H1 (cell line): ENCODE results near the gene CACNA1F. TPM values are rescaled to one million over a fixed set of nuclear protein-coding genes. Genes with fewer than 3 reads are reported as not detected.

ENCODE experiments used
- CTCF ChIA-PET: fragments of 300-600 bp; sonication (Branson Sonifier 250); formaldehyde crosslinking; loops from one replicate; lab custom pipeline; 2021; ENCODE audit not compliant: partially characterized antibody; lab: Charles Lee
- POLR2A ChIA-PET: fragments of 300-600 bp; sonication (Branson Sonifier 250); formaldehyde crosslinking; loops from one replicate; lab custom pipeline; 2021; ENCODE audit warnings: inconsistent platforms; ENCODE audit not compliant: partially characterized antibody; lab: Charles Lee
- DNase-seq, 2 experiments: peaks; one replicate each; pipeline versions ENCODE4 v3.0.0 to v3.0.0-alpha.2; 2010 to 2022; ENCODE audit warnings: low spot score in 2 of 2, low read depth in 1 of 2, mixed read lengths in 1 of 2
- FAIRE-seq: peaks from 2 replicates; lab custom pipeline; 2011; peaks lifted over from hg19 to GRCh38; lab: Jason Lieb, UNC
- H2AFZ ChIP-seq: 2 replicates; pipeline ENCODE4 v1.8.1; 2012; ENCODE audit warnings: low read length, inconsistent platforms
- H2AK5ac ChIP-seq: 2 replicates; pipeline ENCODE4 v1.6.1; 2013; ENCODE audit warnings: low read depth, low read length
- H2BK120ac ChIP-seq: replicated peaks from 2 replicates; pipeline ENCODE3; 2013; ENCODE audit warnings: low read depth, low read length, inconsistent platforms
- H2BK12ac ChIP-seq: 2 replicates; pipeline ENCODE4 v1.6.1; 2013; ENCODE audit warnings: low read depth, low read length
- H2BK15ac ChIP-seq: 2 replicates; pipeline ENCODE4 v1.6.1; 2013; ENCODE audit warnings: low read length
- H2BK20ac ChIP-seq: 2 replicates; pipeline ENCODE4 v1.6.1; 2013; ENCODE audit warnings: low read length
- H2BK5ac ChIP-seq: 2 replicates; pipeline ENCODE4 v1.6.1; 2013; ENCODE audit warnings: low read depth, low read length
- H3K14ac ChIP-seq: 2 replicates; pipeline ENCODE4 v1.6.1; 2013; ENCODE audit warnings: inconsistent platforms; ENCODE audit not compliant: insufficient read length
- H3K18ac ChIP-seq: 2 replicates; pipeline ENCODE4 v1.6.1; 2013; ENCODE audit warnings: low read length; ENCODE audit errors: extremely low read depth
- H3K23ac ChIP-seq: 2 replicates; pipeline ENCODE4 v1.6.1; 2013; ENCODE audit warnings: inconsistent platforms; ENCODE audit not compliant: insufficient read length
- H3K23me2 ChIP-seq: 2 replicates; pipeline ENCODE4 v1.6.1; 2013; ENCODE audit warnings: low read depth, low read length
- H3K27ac ChIP-seq: 2 replicates; pipeline ENCODE4 v1.6.1; 2011; ENCODE audit warnings: low read depth, low read length, inconsistent platforms
- H3K27me3 ChIP-seq, 4 experiments: replicated peaks in 1 of 4; 1 replicate in 1 of 4; 2 replicates in 3 of 4; pipeline versions ENCODE4 v1.6.1 to v1.8.1; 2011 to 2013; ENCODE audit warnings: low read length in 3 of 4, mild to moderate bottlenecking in 3 of 4, inconsistent platforms in 2 of 4, mixed read lengths in 2 of 4, moderate library complexity in 1 of 4; ENCODE audit not compliant: control insufficient read depth in 3 of 4, insufficient read depth in 3 of 4; ENCODE audit errors: extremely low read depth in 1 of 4
- H3K36me3 ChIP-seq, 4 experiments: 2 replicates each; pipeline versions ENCODE4 v1.6.1 to v1.8.1; 2011 to 2013; ENCODE audit warnings: mild to moderate bottlenecking in 4 of 4, low read length in 3 of 4, moderate library complexity in 2 of 4, control low read depth in 1 of 4, inconsistent platforms in 1 of 4; ENCODE audit not compliant: insufficient read depth in 4 of 4, control insufficient read depth in 2 of 4
- H3K4ac ChIP-seq: replicated peaks from 2 replicates; pipeline ENCODE3; 2013; ENCODE audit warnings: low read length, low read depth, mixed read lengths, inconsistent platforms; ENCODE audit not compliant: insufficient read length
- H3K4me1 ChIP-seq, 4 experiments: replicated peaks in 1 of 4; 1 replicate in 1 of 4; 2 replicates in 3 of 4; pipeline versions ENCODE4 v1.6.1 to v1.8.1; 2011 to 2013; ENCODE audit warnings: low read length in 3 of 4, inconsistent platforms in 2 of 4, mixed read lengths in 1 of 4; ENCODE audit not compliant: insufficient read depth in 4 of 4, control insufficient read depth in 3 of 4
- H3K4me2 ChIP-seq, 2 experiments: 2 replicates each; pipeline versions ENCODE4 v1.6.1 to v1.8.1; 2011 to 2013; ENCODE audit warnings: low read depth in 2 of 2, low read length in 2 of 2, control low read depth in 1 of 2, inconsistent platforms in 1 of 2, mild to moderate bottlenecking in 1 of 2; ENCODE audit not compliant: insufficient read depth in 1 of 2
- H3K4me3 ChIP-seq, 4 experiments: fragments of 200-600, 300-600 bp in 1 of 4; sonication (generic), shearing (Covaris generic), sonication (Bioruptor Twin) in 1 of 4; 2 replicates each; pipeline versions ENCODE4 v1.5.1 to v1.8.1; 2011 to 2016; ENCODE audit warnings: low read length in 4 of 4, low read depth in 3 of 4, control low read depth in 2 of 4, inconsistent platforms in 2 of 4, mild to moderate bottlenecking in 2 of 4, mixed read lengths in 1 of 4, moderate library complexity in 1 of 4; ENCODE audit not compliant: insufficient read depth in 2 of 4; ENCODE audit errors: extremely low read depth in 1 of 4
- H3K56ac ChIP-seq: replicated peaks from 2 replicates; pipeline ENCODE3; 2013; ENCODE audit warnings: low read depth, mild to moderate bottlenecking, mixed read lengths, low read length, inconsistent platforms; ENCODE audit not compliant: insufficient read length
- H3K79me1 ChIP-seq: 2 replicates; pipeline ENCODE4 v1.6.1; 2013; ENCODE audit warnings: low read depth, low read length, control low read depth
- H3K79me2 ChIP-seq, 2 experiments: 2 replicates each; pipeline versions ENCODE4 v1.6.1 to v1.8.1; 2012 to 2013; ENCODE audit warnings: low read length in 2 of 2, mild to moderate bottlenecking in 2 of 2, inconsistent platforms in 1 of 2; ENCODE audit not compliant: insufficient read depth in 2 of 2, control insufficient read depth in 1 of 2
- H3K9ac ChIP-seq, 4 experiments: replicated peaks in 1 of 4; 1 replicate in 1 of 4; 2 replicates in 3 of 4; pipeline versions ENCODE4 v1.6.1 to v1.8.1; 2011 to 2013; ENCODE audit warnings: low read depth in 3 of 4, low read length in 3 of 4, control low read depth in 2 of 4, mild to moderate bottlenecking in 2 of 4, moderate library complexity in 2 of 4, inconsistent platforms in 1 of 4; ENCODE audit errors: extremely low read depth in 1 of 4
- H3K9me3 ChIP-seq, 2 experiments: 2 replicates each; pipeline versions ENCODE4 v1.6.1 to v1.8.1; 2012 to 2013; ENCODE audit warnings: mild to moderate bottlenecking in 2 of 2, moderate library complexity in 2 of 2, control low read depth in 1 of 2, inconsistent platforms in 1 of 2, low read depth in 1 of 2, low read length in 1 of 2, mixed read lengths in 1 of 2; ENCODE audit not compliant: insufficient read depth in 2 of 2
- H4K20me1 ChIP-seq, 2 experiments: replicated peaks in 1 of 2; 2 replicates each; pipeline versions ENCODE3 to v1.8.1; 2011 to 2013; ENCODE audit warnings: inconsistent platforms in 2 of 2, low read length in 2 of 2, mild to moderate bottlenecking in 1 of 2; ENCODE audit not compliant: insufficient read depth in 2 of 2, control insufficient read depth in 1 of 2
- H4K5ac ChIP-seq: 2 replicates; pipeline ENCODE4 v1.6.1; 2013; ENCODE audit warnings: low read length, low read depth, mixed read lengths, inconsistent platforms; ENCODE audit not compliant: insufficient read length
- H4K8ac ChIP-seq: 2 replicates; pipeline ENCODE4 v1.8.0; 2013; ENCODE audit warnings: mild to moderate bottlenecking, moderate library complexity, low read length, inconsistent platforms; ENCODE audit not compliant: insufficient read depth; ENCODE audit errors: extremely low read depth
- H4K91ac ChIP-seq: replicated peaks from 2 replicates; pipeline ENCODE3; 2013; ENCODE audit warnings: low read length, mixed read lengths, inconsistent platforms; ENCODE audit not compliant: insufficient read length
- BRCA1 ChIP-seq: IDR thresholded peaks from 2 replicates; pipeline ENCODE4 v1.6.1; 2012; ENCODE audit warnings: low read depth, low read length, improper control_type of control experiment
- CTBP2 ChIP-seq: IDR thresholded peaks from 2 replicates; pipeline ENCODE4 v1.7.0; 2011; ENCODE audit warnings: borderline replicate concordance, mild to moderate bottlenecking, moderate library complexity, mixed read lengths, low read length; ENCODE audit not compliant: insufficient read depth, insufficient read length
- E2F6 ChIP-seq: IDR thresholded peaks from 2 replicates; pipeline ENCODE4 v1.6.1; 2012; ENCODE audit warnings: inconsistent platforms
- EP300 ChIP-seq, 2 experiments: IDR thresholded peaks; 1 replicate in 1 of 2; 2 replicates in 1 of 2; pipeline ENCODE4 v1.6.1; 2011 to 2012; ENCODE audit warnings: low read depth in 2 of 2, low read length in 2 of 2, mild to moderate bottlenecking in 2 of 2, borderline replicate concordance in 1 of 2, inconsistent platforms in 1 of 2, moderate library complexity in 1 of 2
- GABPA ChIP-seq: IDR thresholded peaks from 2 replicates; pipeline ENCODE4 v1.6.1; 2011; ENCODE audit warnings: mild to moderate bottlenecking, low read length, moderate library complexity, borderline replicate concordance; ENCODE audit not compliant: insufficient read depth
- MAX ChIP-seq: IDR thresholded peaks from 2 replicates; pipeline ENCODE4 v1.6.1; 2012; ENCODE audit warnings: inconsistent platforms
- RFX5 ChIP-seq: IDR thresholded peaks from 2 replicates; pipeline ENCODE4 v1.6.1; 2011; ENCODE audit warnings: low read depth, low read length, improper control_type of control experiment, borderline replicate concordance
- RNF2 ChIP-seq: fragments of 200-900, 300-1000 bp; sonication (generic); IDR thresholded peaks from 2 replicates; pipeline ENCODE4 v1.7.1; 2016; ENCODE audit warnings: borderline replicate concordance, low read depth, mild to moderate bottlenecking, antibody characterized with exemption, low read length; ENCODE audit not compliant: poor library complexity, severe bottlenecking; ENCODE audit errors: missing control alignments
- RXRA ChIP-seq: IDR thresholded peaks from 2 replicates; pipeline ENCODE4 v1.6.1; 2011; ENCODE audit warnings: low read depth, mild to moderate bottlenecking, low read length, moderate library complexity; ENCODE audit not compliant: insufficient read depth
- SRF ChIP-seq: IDR thresholded peaks from 2 replicates; pipeline ENCODE4 v1.6.1; 2011; ENCODE audit warnings: mild to moderate bottlenecking, low read depth, low read length, moderate library complexity
- TBP ChIP-seq: IDR thresholded peaks from 2 replicates; pipeline ENCODE4 v1.6.1; 2011; ENCODE audit warnings: low read depth, low read length, improper control_type of control experiment
- WGBS, 2 experiments: shearing (Covaris generic) in 1 of 2; methylation state at CpG; one replicate each; pipeline versions ENCODE4 v1.1.6 to v1.1.7; 2013 to 2015; ENCODE audit warnings: low lambda C conversion rate in 2 of 2, mixed read lengths in 2 of 2, inconsistent platforms in 1 of 2, low coverage in 1 of 2, missing lambda C conversion rate in 1 of 2; ENCODE audit not compliant: insufficient replicate concordance in 2 of 2, insufficient coverage in 1 of 2, insufficient read length in 1 of 2; ENCODE audit errors: extremely low coverage in 1 of 2, missing lambda C conversion rate in 1 of 2; 5-methylcytosine and 5-hydroxymethylcytosine counted together
- polyA plus RNA-seq, 7 experiments: library from polyadenylated mRNA; depleted of rRNA in 3 of 7; stranded (reverse) in 5 of 7; unstranded in 2 of 7; fragments of >200 nt in 5 of 7; fragments of 200-250 nt in 2 of 7; gene quantifications; 1 replicate in 5 of 7; 2 replicates in 1 of 7; 4 replicates in 1 of 7; pipeline versions ENCODE4 v1.2.1 to v1.2.3, GENCODE V29; 2011 to 2013; ENCODE audit warnings: missing spikeins in 2 of 7, mixed read lengths in 2 of 7
- total RNA-seq: library from RNA; stranded (reverse); fragmentation: NEBNext Ultra II Directional; extraction: Animal tissue kit (Norgen Biotek cat#: 25700); gene quantifications from 2 replicates; pipeline ENCODE4 v1.2.1, GENCODE V29; 2021

Gene CACNA1F
- total and polyA plus RNA-seq, 2 of the 8 experiments (the other 6 are each of a cell fraction or from before 2014, with no cell fraction given) = 0.59 to 0.84 TPM

DNA sequence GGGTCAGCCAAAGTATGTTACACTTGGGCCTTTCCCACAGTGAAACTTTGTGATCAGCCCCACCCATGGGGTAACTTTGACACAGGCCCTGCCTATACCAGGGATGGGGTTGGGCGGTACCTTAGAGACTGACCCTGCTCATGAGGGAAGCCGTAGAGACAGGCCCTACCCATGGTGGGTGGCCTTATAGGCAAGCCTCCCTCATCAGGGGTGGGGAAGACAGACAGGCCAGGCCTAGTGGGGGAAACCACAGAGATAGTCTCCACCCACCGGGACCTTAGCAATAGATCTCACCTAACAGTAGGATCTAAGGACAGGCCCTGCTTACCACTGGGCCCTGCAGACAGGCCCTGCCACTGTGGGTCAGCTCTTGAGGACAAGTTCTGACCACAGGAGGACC lies 54.6 kb downstream of the CACNA1F start:
- H3K4me3 ChIP-seq = no peak overlapping the region
- FAIRE-seq (no peak), DNase-seq (no peak)
- peaks cover 0 to 3% of the 10 kb centered on the region in 2 experiments for H4K20me1 ChIP-seq
- H4K5ac ChIP-seq = no peak overlapping the region
- no peaks in the 10 kb centered on the region for H3K23me2 ChIP-seq
- H3K4me2 ChIP-seq = no peak overlapping the region
- H3K27me3 ChIP-seq = no peaks in the 10 kb centered on the region
- H3K56ac ChIP-seq = no peak overlapping the region
- no peak overlapping the region for H3K14ac ChIP-seq
- H2BK12ac ChIP-seq = no peak overlapping the region
- H3K9ac ChIP-seq = no peak overlapping the region
- no peak overlapping the region for H2AFZ ChIP-seq
- no peak for TF ChIP-seq BRCA1
- no peak for TF ChIP-seq MAX
- TF ChIP-seq SRF = no peak
- TF ChIP-seq CTBP2 = no peak
- no peak for TF ChIP-seq TBP
- no peak for TF ChIP-seq GABPA
- no peak for TF ChIP-seq EP300 (IDR thresholded peaks at IDR 0.05; ENCODE audit: borderline replicate concordance in 1 of 2, low read depth in 2 of 2, low read length in 2 of 2)
- TF ChIP-seq RXRA = no peak
- no peak for TF ChIP-seq RNF2
- TF ChIP-seq RFX5 = no peak
- no peak for TF ChIP-seq E2F6
- no peak overlapping the region for H2BK120ac ChIP-seq
- no peak overlapping the region for H3K4ac ChIP-seq
- CTCF ChIA-PET = no interaction called here
- no peak overlapping the region for H2BK20ac ChIP-seq
- H2BK5ac ChIP-seq = no peak overlapping the region
- H3K36me3 ChIP-seq = peaks cover 0 to 16% (median 6%) of the 10 kb centered on the region in 4 experiments; a peak in 5 of 8 replicates
- H3K79me1 ChIP-seq = no peaks in the 10 kb centered on the region
- H3K27ac ChIP-seq = no peak overlapping the region
- POLR2A ChIA-PET = no interaction called here
- no peak overlapping the region for H3K18ac ChIP-seq
- no peak overlapping the region for H4K8ac ChIP-seq
- no peak overlapping the region for H3K23ac ChIP-seq
- peaks cover 0 to under 1% (median 0%) of the 10 kb centered on the region in 4 experiments; a peak in 1 of 7 replicates for H3K4me1 ChIP-seq
- WGBS, 2 experiments = 96% methylated on average over 3 of the region's 3 CpGs; no CpG with 5 or more reads in 1 of the 2 experiments
- no peaks in the 10 kb centered on the region for H3K79me2 ChIP-seq
- no peak overlapping the region for H2BK15ac ChIP-seq
- H3K9me3 ChIP-seq = no peaks in the 10 kb centered on the region
- no peak overlapping the region for H2AK5ac ChIP-seq
- H4K91ac ChIP-seq = no peak overlapping the region
